Vagina (tissue), 2 donors: ENCODE measurements around the gene USP14.

Experiments
- POLR2A ChIP-seq, 2 donors: fragments of 450-650 bp; IDR thresholded peaks; one replicate each; pipeline ENCODE4 v1.6.1; 2017; ENCODE audit warnings: antibody characterized with exemption in 2 of 2, mild to moderate bottlenecking in 2 of 2, moderate library complexity in 2 of 2
- TF ChIP-seq, protein P1 (sequence below), 3 experiments: fragments of 450-650 bp in 2 of 3; fragments of 200-600 bp in 1 of 3; sonication (generic) in 1 of 3; IDR thresholded peaks; one replicate each; pipeline ENCODE4 v1.5.1; 2017 to 2019; ENCODE audit warnings: antibody characterized with exemption in 3 of 3, mild to moderate bottlenecking in 2 of 3, moderate library complexity in 2 of 3

- TF ChIP-seq, protein P1, sequence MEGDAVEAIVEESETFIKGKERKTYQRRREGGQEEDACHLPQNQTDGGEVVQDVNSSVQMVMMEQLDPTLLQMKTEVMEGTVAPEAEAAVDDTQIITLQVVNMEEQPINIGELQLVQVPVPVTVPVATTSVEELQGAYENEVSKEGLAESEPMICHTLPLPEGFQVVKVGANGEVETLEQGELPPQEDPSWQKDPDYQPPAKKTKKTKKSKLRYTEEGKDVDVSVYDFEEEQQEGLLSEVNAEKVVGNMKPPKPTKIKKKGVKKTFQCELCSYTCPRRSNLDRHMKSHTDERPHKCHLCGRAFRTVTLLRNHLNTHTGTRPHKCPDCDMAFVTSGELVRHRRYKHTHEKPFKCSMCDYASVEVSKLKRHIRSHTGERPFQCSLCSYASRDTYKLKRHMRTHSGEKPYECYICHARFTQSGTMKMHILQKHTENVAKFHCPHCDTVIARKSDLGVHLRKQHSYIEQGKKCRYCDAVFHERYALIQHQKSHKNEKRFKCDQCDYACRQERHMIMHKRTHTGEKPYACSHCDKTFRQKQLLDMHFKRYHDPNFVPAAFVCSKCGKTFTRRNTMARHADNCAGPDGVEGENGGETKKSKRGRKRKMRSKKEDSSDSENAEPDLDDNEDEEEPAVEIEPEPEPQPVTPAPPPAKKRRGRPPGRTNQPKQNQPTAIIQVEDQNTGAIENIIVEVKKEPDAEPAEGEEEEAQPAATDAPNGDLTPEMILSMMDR (IDR thresholded peaks at IDR 0.05), result no peak
- no peak for TF ChIP-seq POLR2A (IDR thresholded peaks at IDR 0.05)
Measured at GRCh38 chr18:210075-210474, 51.7 kb downstream of the USP14 start.
